OCI-LY7 (cell line): ENCODE data around the gene ACOT11.

Experiments
- EZH2phosphoT487 ChIP-seq: fragments of 200-600 bp; sonication (generic); IDR thresholded peaks from 2 replicates; pipeline ENCODE4 v1.6.1; 2018; ENCODE audit warnings: low read depth, borderline replicate concordance, mild to moderate bottlenecking, mixed run types, antibody characterized with exemption, low read length, moderate library complexity, mixed read lengths
- TF ChIP-seq, protein P1 (sequence below): fragments of 200-600 bp; sonication (generic); conservative IDR thresholded peaks from 2 replicates; pipeline ENCODE4 v1.5.1; 2014; ENCODE audit warnings: mild to moderate bottlenecking, antibody characterized with exemption, low read length, moderate library complexity, mixed read lengths

- TF ChIP-seq, protein P1, sequence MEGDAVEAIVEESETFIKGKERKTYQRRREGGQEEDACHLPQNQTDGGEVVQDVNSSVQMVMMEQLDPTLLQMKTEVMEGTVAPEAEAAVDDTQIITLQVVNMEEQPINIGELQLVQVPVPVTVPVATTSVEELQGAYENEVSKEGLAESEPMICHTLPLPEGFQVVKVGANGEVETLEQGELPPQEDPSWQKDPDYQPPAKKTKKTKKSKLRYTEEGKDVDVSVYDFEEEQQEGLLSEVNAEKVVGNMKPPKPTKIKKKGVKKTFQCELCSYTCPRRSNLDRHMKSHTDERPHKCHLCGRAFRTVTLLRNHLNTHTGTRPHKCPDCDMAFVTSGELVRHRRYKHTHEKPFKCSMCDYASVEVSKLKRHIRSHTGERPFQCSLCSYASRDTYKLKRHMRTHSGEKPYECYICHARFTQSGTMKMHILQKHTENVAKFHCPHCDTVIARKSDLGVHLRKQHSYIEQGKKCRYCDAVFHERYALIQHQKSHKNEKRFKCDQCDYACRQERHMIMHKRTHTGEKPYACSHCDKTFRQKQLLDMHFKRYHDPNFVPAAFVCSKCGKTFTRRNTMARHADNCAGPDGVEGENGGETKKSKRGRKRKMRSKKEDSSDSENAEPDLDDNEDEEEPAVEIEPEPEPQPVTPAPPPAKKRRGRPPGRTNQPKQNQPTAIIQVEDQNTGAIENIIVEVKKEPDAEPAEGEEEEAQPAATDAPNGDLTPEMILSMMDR, result no peak
- no peak for TF ChIP-seq EZH2phosphoT487
Measured at GRCh38 chr1:54556110-54556509, 8.1 kb downstream of the ACOT11 start.
